HG03558 (cell line): ENCODE measurements around the gene WNT9B.

ENCODE experiments used
- ATAC-seq: cut with Tn5 transposase; IDR thresholded peaks from one replicate; pipeline ENCODE4 v1.9.1; 2021; ENCODE audit warnings: moderate number of reproducible peaks; ENCODE audit not compliant: unreplicated experiment; ENCODE audit errors: extremely low read depth

The WNT9B gene, protein sequence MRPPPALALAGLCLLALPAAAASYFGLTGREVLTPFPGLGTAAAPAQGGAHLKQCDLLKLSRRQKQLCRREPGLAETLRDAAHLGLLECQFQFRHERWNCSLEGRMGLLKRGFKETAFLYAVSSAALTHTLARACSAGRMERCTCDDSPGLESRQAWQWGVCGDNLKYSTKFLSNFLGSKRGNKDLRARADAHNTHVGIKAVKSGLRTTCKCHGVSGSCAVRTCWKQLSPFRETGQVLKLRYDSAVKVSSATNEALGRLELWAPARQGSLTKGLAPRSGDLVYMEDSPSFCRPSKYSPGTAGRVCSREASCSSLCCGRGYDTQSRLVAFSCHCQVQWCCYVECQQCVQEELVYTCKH

DNA sequence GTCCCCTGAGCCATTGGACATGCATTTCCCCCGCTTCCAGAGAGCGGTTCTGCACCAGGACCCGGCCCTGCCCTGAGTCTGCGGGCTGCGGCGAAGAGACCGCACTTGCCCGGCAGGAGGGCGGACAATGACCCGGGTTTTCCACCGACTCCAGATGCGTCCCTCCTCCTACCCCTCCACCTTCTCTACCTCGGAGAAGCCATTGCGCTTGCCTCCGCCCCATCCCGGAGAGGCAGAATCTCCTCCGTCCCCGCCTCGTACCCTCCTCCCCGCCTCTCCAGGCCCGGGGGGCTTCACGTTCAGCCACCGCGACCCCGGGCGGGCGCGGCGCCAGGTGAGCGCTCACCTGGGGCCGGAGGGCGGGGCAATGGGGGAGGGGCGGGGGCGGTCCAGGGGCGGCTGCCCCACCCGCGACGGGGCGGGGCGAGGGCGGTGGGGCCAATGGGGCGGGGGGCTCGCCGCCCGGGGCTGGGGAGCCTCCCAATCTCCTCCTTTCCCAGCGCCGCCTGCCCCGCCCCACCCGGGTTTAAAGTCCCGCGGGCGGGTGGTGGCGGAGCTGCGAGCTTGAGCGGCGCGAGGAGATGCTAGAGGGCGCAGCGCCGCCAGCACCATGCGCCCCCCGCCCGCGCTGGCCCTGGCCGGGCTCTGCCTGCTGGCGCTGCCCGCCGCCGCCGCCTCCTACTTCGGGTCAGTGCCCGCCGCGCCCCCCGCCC lies at the start of gene WNT9B:
Gene WNT9B (plus strand): TSS at position 555 of the 713 bp plus-strand sequence. CDS start 56 bp downstream, at position 611.
- no peak for ATAC-seq

DNA sequence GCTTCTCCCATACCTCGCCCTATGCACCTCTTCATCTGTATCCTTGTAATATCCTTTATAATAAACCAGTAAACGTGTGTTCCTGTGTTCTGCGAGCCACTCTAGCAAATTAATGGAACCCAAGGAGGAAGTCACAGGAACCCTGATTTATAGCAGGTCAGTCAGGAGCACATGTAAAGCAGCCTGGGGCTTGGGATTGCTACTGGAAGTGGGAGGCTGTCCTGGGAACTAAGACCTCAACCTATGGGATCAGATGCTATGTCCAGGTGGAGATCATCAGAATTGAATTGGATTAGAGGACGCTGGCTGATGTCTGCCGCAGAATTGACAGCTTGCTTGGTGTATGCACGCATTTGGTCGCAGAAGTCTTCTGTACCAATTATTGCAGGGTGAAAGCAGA lies 48.6 kb upstream of the WNT9B start:
- no peak for ATAC-seq

DNA sequence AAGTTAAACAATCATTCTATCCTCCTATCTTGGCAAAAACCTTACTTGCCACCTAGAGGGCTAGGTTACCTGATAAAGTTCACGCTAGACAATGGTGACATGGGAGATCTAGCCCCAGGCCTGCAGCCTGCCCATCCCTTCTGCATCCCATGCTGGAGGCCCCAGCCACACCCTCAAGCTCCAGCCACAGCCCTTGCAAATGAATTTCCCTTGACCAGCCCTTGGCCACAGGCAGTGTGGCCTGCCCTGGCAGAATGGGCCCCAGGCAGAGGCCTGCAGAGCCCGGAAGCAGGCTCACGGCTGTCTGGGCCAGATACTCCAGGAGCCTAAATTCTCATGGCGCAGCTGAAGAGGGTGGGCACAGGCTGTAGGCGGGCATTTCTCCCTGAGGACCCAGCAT lies 47.8 kb upstream of the WNT9B start:
- ATAC-seq = no peak

DNA sequence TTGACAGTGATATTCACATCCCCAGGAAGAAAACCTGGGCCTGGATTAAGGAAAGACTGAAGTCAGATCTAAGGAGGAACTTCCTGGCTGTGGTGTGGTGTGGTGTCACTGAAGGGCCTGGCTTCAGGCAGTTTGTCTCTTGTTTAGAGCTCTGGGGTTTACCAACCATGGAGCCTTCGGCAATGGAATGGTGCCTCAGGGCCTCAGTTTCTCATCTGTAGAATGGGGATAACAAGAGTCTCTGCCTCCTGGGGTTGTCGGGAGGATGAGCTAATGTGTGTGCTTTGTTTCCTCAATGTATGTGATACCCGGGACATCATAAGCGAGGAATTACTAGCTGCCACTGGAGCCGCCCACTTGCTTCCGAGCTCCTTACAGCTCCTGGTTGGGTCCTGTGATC lies 45.6 kb upstream of the WNT9B start:
- no peak for ATAC-seq

DNA sequence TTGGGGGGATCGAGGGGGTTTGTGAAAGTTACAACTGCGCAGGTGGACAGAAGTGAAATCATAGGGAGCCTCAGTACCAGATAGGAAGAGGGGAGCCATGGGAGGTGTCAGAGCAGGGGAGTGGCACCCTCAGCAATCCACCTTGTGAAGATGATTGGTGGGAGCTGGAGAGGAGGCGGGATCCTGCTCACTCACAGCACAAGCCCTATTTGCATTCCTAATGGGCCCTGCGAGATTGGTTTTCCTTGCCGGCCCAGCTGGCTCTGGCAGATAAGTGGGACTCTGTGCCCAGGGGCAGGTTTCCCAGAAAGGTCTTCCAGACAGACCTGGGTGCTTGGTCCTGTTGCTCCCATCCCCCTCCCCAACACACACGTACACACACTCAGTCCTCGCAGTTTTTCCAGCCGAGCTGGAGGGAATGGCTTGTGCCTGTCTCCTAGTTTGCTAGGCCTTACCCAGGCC lies 42.2 kb upstream of the WNT9B start:
- no peak for ATAC-seq

DNA sequence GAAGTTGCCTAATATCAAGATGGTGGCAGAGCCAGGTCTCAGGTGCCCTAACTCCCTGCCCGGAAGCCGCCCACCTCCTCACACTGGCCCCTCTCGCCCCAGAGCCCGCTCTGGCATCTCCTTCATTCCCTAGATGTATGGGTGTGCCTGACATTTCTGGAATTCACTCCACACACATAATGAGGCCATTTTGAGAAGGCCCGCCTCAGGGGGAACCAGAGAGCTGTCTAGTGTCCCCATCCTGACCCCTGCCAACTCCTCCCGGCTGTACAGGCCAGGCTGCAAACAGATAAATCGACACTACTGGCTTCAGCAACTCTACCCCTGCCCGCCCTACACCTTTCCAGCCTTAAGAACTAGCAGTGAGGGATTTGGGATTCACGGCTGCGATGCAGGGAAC lies 40.5 kb upstream of the WNT9B start:
- no peak for ATAC-seq

DNA sequence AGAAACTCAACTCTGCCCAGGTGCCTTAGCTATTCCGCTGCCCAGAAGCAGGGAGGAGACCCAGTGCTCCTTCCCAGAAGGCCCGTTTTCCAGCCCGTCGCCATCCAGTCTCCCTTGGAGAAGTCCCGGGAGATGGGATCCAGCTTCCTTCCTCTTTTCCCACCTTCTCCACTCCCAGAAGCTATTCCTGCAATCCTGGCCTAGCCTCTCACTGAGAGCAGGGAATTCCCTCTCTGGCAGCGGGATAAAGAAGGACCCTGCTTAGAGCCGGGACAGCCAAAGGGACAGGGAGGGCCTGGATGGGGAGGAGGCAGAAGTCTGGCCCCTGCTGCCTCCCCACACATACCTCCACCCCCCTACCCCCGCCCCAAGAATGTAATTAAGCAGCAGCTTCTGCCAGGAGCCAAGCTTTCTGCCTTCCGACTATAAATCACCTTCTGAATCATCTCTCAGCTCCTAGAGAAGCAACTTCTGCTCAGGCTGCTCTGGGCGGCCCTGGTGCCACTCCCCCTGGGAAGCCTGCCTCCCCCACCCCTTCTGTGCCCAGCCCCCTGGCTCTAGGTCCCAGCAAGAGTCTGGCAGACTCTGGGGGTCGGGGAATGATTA lies 39.3 kb upstream of the WNT9B start:
- no peak for ATAC-seq

DNA sequence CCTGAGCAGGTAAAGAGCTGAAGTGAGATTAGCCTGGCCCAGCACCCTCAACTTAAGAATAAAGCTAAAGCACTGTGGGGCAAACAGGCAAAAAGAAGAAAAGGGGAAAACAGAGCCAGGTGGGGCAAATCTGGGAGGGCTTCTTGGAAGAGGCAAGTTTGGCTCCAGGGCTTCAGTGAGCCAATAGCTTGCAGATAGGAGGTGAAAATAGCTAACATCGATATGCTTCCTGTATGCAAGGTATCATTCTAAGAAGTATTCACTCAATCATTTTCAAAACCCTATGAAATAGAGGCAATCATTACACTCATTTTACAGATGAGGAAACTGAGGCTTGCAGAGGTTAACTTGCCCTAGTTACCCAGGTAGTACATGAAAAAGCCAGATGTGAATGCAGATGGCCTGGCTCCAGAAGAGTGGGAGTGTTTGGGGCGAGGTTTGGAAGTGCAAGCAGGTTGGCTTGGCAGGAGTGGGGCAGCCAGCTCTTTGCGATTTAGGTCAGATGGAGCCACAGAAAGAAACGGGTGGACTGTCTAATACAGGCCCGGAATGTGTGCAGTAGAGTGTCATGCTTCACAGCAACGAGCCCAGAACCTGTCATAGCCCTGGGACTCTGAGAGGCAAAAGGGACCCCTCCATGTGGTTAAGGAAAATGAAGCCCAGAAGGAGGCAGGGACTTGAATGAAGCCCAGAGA lies 38.6 kb upstream of the WNT9B start:
- ATAC-seq = no peak

DNA sequence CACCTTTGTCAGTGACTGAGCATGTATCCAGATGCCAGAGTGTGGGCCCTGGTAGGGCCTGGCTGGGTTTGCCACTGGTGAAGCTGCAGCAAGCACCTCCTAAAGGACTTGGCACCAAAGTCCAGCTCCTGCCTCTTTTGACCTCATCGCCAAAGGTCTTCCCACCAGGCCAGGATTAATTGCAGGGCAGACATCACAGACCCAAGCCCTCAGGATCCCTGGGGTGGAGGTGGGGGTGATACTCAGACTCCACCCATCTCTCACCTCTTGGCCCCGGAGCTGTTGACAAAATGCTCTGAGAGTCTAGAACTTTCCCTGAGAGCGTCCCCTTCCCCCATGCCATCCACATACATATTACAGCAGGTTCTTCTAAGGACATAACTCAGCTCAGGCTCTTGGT lies 37.5 kb upstream of the WNT9B start:
- ATAC-seq = no peak

DNA sequence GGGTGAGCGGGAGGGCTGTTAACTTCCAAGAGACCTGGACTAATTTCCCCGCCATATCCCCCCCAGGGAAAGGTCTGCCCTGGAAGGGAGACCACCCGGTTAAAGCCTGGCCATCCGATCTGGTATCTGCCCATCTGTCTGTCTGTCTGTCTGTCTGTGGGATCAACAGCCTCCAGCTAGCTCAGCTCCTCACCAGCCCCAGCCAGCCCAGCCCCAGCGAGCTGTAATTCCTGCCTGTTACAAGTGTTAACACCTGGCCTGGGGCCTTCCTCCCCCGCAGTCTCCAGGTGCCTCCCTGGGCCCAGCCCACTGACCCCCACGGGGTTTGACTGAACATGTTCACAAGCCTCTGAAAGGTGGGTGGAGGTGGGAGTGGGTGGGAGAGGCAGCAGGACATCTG lies 36.9 kb upstream of the WNT9B start:
- no peak for ATAC-seq

DNA sequence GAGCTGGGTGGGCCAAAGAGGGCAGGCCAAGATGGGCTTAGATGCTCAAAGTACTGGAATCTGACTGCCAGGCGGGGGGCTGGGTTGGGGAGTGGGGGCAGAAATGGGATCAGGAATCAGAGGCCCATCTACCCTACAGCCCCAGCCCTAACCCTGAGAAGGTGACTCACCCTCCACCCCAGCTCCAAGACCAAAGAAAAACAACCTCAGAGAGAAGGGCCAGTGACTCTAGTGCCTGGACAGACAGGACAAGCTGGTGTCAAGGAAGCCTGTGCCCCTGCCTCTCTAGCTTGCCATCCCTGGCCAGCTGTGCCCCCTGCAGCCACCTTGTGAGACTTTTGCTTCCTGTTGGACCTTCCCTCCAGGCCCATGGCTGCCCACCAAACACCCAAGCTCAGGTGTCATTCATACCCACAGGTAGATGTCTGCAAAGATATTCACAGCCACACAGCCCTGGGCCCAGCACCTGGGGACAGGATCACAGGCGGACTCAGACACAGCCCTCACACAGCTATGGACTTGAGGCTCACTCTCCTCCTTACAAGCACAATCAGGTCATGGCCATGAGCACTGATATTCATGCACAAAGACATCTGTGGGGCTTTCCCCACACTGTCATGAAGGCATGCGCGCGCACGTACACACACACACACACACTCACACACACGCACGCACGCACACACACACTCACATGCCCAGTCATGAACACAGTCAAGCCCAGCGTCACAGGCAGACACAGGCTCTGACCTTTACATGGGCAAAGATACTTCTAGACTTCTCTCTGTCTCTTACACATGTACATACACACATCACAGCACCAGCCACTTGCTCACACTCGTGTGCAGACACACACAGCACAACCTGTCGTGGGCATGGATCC lies 35.7 kb upstream of the WNT9B start:
- no peak for ATAC-seq

DNA sequence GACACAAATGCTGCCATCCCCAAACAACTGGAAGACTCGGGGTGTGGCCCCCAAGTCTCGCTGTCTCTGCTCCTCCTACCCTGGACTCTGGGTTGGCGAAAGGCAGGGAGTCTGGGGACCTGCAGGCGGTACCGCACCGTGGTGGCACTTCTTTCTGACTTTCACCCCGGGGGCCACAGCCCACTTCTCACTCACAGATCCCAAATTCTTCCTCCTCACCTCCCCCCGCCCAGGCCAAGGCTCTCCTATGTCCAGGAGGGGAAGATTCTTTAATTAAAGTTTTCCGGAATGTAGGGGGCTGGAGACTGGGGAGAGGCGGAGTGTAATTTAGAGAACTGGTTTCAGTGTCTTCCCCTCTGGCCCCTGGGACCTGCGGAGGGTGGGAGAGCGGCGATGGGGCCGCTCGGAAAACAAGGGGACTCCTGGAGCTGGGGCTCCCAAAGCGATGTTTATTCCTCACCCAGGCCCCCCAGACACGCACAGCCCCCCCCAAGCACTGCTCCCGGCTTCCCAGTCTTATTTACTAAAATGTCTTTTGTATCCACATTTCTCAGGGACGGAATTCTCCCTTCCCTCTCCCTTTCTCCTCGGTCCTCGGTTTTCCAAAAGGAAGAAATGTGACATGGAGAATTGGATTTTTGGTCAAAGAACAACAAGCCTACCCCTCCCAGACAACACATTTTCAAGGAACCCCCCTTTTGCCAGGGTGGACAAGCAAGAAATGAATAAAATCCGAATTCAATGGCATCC lies 34.1 kb upstream of the WNT9B start:
- no peak for ATAC-seq

DNA sequence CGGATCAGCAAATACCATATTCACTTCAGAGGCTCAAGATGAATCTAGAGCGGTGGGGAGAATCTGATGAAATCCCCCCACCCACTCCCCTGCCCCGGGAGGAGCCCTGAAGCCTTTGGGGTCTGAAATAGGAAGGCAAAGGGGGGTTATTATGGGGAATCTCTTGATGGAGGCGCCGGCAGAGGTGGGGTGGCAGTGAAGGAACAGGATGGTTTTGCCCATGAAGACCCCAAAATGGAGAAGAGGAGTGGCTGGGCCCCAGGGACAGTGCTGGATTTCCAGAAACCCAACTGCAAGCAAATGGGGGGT lies 33.5 kb upstream of the WNT9B start:
- no peak for ATAC-seq

DNA sequence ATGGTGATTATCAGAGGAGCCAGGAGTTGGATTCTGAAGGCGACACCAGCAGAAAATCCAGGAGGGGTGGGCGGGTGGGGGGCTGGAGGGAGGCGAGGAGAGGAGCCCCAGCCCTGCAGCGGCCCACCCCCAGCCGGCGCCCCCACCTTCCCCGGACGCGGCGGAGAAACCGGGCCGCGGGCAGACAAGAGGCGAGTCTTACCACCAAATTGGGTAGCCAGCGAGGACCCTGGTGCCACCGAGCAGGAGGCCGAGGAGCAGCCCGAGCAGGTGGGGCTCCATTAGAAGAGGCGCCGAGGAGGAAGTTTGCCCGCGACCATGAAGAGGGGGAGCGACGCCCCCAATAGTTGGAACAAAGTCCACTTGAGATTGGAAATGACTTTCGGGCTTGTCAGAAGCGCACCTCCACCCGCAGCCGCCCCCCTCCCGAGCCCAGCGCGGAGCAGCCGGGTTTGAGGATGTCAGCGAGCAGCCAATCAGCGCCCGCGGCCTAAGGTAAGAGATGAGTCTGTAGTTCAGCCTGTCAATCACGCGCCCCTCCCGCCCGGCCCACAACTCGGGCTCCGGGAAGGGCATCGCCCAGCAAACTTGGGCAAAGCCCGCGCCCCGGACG lies 33.0 kb upstream of the WNT9B start, which contains the start of gene WNT3:
Gene WNT3 (minus strand): TSS at position 377 of the 613 bp plus-strand sequence. CDS start 95 bp downstream, at position 282.
- ATAC-seq = no peak

DNA sequence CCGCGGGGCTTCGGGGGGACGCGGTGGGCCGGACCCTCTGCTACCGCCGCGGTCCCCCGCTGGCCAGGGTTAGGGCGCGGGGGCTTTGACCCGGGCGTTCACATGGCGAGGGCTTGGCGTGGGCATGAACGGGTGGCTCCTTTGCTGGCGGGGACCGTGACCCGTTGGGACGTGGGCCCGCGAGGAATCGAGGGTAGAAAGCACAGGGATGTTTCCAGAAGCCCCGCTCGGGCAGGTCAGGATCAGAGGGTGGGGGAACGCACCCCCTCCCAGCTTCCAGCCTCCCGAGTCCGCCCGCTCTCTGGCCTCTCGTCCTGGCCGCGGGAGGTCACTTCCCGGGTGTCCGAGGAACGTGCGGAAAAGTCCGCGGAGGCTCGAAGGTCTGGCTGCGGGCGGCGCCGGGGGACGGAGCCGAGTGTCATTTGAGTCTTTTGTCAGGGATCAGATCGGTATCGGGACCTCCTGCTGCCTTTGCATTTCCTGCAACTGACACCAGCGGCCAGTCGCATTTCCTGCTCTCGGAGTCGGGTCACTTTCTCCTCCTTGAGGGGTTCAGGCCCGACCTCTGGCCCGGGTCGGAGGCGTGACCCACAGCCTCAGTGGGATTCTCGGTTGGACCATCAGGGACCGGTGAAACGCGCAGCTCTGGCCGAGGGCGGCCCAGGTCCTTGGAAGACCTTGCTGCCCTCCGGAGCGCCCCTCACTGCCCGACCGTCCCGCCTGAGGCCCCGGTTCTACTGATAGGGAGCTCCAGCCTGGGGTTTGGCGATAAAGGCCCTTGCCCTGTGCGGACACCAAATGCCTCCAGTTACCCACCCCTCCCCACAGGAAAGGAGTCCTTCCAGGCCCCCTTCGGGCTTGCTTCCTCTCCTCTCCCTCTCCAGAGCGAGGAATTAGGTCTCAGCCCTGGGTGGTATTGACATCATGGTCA lies 32.2 kb upstream of the WNT9B start:
- ATAC-seq = no peak

DNA sequence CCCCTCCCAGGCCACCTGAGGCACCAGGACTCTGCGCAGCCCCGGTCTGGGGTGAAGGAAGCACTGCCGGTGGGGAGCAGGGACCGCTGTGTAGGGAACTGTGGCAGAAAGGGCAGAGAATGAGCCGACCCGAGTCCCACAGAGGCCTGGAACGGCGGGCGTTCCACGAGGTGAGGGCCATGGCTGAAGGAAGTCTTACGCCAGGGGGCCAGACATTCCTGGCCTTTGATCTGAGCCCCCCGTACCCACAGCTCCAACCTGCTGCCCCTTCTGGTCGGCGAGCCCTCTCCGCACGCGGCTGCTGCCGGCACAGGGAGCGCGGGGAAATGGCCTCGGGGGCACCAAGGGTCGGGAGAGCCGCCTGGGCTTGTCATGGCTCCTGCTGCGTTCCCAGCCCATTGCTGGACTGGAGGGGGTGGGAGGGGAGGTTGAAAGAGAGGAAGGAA lies 31.5 kb upstream of the WNT9B start:
- no peak for ATAC-seq

DNA sequence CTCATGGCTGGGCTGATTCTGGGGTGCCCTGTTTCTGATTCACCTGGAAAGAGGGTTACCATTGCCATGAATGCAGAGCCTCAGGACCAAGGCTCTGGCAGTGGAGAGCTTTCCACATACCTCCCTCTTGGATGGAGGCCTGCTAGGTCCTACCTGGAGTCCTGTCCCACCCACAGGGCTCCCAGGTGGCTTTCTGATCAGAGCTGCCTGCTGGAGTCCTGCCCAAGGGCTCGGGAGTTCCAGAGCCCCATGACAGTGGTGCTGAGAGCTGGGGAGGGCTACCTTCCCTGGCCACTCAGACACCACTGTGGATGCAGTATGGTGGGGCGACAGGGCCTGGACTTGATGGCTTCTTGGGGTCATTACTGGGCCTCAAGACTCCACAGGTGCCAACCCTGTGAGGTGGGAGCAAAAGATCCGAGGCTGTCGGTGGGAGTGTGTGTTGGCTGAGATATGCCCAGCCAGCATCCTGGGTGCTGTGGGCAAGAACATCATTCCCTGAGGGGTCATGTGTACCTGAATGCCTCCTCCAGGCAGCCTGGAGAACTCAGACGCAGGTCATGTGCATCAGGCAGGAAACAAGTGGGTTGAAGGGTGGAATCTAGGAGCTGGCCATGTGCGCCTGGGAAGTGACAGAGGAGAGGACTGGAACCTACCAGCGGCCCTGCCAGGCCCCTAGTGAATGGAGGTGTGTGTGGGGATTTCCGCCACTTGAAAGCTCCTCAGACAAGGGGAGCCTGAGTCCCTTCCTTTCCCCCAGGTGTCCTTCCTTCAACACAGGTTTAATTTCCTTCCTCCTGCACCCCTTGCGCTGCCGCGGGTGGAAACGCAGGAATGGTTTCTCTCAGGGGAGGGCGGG lies 30.6 kb upstream of the WNT9B start:
- ATAC-seq = no peak
